Vagina (tissue), 2 donors: ENCODE results near the gene SLC39A10.

Source experiments
- POLR2A ChIP-seq, 2 donors: fragments of 450-650 bp; IDR thresholded peaks; one replicate each; pipeline ENCODE4 v1.6.1; 2017; ENCODE audit warnings: antibody characterized with exemption in 2 of 2, mild to moderate bottlenecking in 2 of 2, moderate library complexity in 2 of 2
- POLR2AphosphoS5 ChIP-seq, 2 donors: sonication (generic); formaldehyde crosslinking; IDR thresholded peaks; one replicate each; pipeline ENCODE4 v1.9.0; 2017; ENCODE audit warnings: antibody characterized with exemption in 2 of 2, mild to moderate bottlenecking in 2 of 2, low read depth in 1 of 2; ENCODE audit not compliant: insufficient read depth in 1 of 2
- TF ChIP-seq, protein P1 (sequence below), 3 experiments: fragments of 450-650 bp in 2 of 3; fragments of 200-600 bp in 1 of 3; sonication (generic) in 1 of 3; IDR thresholded peaks; one replicate each; pipeline ENCODE4 v1.5.1; 2017 to 2019; ENCODE audit warnings: antibody characterized with exemption in 3 of 3, mild to moderate bottlenecking in 2 of 3, moderate library complexity in 2 of 3

DNA sequence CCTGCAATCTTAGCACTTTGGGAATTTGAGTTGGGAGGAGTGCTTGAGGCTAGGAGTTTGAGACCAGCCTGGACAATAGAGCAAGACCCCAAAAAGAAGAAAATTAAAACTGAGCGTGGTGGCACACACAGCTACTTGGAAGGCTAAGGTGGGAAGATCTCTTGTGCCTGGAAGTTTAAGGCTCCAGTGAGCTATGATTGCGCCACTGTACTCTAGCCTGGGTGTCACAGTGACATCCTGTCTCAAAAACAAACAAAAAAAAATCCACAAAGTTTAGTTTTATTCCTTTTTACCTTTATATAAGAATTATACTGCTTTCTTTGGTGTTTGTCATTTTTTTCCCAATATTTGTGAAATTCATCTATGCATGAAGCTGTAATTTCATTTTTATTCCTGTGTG lies 20.3 kb downstream of the SLC39A10 start:
- TF ChIP-seq, protein P1, sequence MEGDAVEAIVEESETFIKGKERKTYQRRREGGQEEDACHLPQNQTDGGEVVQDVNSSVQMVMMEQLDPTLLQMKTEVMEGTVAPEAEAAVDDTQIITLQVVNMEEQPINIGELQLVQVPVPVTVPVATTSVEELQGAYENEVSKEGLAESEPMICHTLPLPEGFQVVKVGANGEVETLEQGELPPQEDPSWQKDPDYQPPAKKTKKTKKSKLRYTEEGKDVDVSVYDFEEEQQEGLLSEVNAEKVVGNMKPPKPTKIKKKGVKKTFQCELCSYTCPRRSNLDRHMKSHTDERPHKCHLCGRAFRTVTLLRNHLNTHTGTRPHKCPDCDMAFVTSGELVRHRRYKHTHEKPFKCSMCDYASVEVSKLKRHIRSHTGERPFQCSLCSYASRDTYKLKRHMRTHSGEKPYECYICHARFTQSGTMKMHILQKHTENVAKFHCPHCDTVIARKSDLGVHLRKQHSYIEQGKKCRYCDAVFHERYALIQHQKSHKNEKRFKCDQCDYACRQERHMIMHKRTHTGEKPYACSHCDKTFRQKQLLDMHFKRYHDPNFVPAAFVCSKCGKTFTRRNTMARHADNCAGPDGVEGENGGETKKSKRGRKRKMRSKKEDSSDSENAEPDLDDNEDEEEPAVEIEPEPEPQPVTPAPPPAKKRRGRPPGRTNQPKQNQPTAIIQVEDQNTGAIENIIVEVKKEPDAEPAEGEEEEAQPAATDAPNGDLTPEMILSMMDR (IDR thresholded peaks at IDR 0.05) = no peak
- TF ChIP-seq POLR2AphosphoS5 (IDR thresholded peaks at IDR 0.05; ENCODE audit: insufficient read depth in 1 of 2, low read depth in 1 of 2) = no peak
- no peak for TF ChIP-seq POLR2A (IDR thresholded peaks at IDR 0.05)
